AG04449 (cell line): ENCODE data around the gene GSE1.

Experiments used
- CTCF ChIA-PET: fragments of 350-600 bp; formaldehyde crosslinking; extraction: SDS; loops from one replicate; lab custom pipeline; 2021; ENCODE audit warnings: antibody characterized with exemption; lab: Yijun Ruan, JAX
- POLR2A ChIA-PET: fragments of 400-600, 350-600 bp; formaldehyde crosslinking; extraction: SDS; loops from one replicate; lab custom pipeline; 2020; ENCODE audit warnings: antibody characterized with exemption, inconsistent platforms; lab: Yijun Ruan, JAX
- DNase-seq: peaks from one replicate; pipeline ENCODE4 v3.0.0-alpha.2; 2010; ENCODE audit warnings: low read depth, low spot score
- H3K4me3 ChIP-seq: 2 replicates; pipeline ENCODE4 v1.5.1; 2011; ENCODE audit warnings: low read depth, mild to moderate bottlenecking, control low read depth, low read length
- TF ChIP-seq, protein P1 (sequence below): IDR thresholded peaks from one replicate; pipeline ENCODE4 v1.5.1; 2011; ENCODE audit warnings: mild to moderate bottlenecking, moderate library complexity, low read length, control low read depth, inconsistent platforms; ENCODE audit not compliant: insufficient read depth; ENCODE audit errors: missing control alignments

Gene GSE1

DNA sequence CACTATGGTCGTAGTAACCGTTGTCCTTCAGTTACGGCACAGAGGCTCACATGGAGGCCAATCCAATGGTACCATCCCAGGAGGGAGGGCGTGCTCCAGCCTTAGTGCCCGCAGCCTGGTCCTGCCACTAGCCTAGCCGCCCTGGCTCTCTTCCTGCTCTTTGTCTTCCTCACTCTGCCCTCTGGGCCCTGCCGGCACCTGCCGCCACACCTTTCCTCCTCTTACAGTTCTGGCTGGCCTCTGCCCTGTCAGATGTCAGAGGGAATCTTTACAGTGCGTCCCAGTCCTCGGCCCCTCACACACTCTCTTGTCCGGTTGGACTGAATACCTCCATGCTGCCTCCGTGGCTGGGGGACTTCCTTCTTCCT, 52.2 kb downstream of the GSE1 start:
- TF ChIP-seq, protein P1, sequence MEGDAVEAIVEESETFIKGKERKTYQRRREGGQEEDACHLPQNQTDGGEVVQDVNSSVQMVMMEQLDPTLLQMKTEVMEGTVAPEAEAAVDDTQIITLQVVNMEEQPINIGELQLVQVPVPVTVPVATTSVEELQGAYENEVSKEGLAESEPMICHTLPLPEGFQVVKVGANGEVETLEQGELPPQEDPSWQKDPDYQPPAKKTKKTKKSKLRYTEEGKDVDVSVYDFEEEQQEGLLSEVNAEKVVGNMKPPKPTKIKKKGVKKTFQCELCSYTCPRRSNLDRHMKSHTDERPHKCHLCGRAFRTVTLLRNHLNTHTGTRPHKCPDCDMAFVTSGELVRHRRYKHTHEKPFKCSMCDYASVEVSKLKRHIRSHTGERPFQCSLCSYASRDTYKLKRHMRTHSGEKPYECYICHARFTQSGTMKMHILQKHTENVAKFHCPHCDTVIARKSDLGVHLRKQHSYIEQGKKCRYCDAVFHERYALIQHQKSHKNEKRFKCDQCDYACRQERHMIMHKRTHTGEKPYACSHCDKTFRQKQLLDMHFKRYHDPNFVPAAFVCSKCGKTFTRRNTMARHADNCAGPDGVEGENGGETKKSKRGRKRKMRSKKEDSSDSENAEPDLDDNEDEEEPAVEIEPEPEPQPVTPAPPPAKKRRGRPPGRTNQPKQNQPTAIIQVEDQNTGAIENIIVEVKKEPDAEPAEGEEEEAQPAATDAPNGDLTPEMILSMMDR, result no peak
- CTCF ChIA-PET, result interaction anchor here (1.2 to 1.7 kb wide), 3 partner anchors 9 to 49 kb away, joined by 3 to 6 read pairs (median 6); no protein-coding TSS in a partner anchor

DNA sequence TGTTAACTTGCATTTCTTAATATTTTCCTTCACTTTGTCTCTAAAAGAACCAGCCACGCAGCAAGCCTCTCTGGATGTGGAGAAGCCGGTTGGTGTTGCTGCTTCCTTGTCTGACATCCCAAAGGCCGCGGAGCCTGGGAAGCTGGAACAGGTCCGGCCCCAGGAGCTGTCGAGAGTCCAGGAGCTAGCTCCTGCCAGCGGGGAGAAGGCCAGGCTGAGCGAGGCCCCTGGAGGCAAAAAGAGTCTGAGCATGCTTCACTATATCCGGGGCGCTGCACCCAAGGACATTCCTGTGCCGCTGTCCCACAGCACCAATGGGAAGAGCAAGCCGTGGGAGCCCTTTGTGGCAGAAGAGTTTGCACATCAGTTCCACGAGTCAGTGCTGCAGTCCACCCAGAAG, 52.8 kb downstream of the GSE1 start:
- TF ChIP-seq, protein P1, result no peak
- DNase-seq, result no peak
- CTCF ChIA-PET, result interaction anchor here (1.0 to 1.7 kb wide), 5 partner anchors 8 to 50 kb away, joined by 3 to 6 read pairs (median 5); no protein-coding TSS in a partner anchor
- no peak overlapping the region for H3K4me3 ChIP-seq
- POLR2A ChIA-PET, result no interaction called here

More for the DNA sequence above, 52.2 kb downstream of the GSE1 start:
- POLR2A ChIA-PET, result no interaction called here
- H3K4me3 ChIP-seq, result no peak overlapping the region
- no peak for DNase-seq

DNA sequence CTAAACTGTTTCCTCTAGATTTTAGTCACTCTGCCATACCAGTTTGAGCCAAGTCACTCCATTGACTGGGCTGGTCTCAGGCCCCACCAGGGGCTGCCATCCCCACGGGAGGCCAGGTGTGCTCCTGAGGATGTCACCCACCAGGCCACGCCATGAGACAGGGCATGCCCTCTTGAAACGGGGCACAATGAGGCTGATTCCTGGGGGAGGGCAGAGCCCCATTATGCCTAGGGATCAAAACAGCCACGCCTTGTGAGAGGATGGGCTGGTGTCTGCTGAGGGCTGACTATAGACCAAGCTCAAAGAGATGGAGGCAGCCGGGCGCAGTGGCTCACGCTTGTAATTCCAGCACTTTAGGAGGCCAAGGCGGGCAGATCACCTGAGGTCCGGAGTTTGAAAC, 54.1 kb downstream of the GSE1 start:
- no peak for DNase-seq
- POLR2A ChIA-PET, result no interaction called here
- TF ChIP-seq, protein P1, result no peak
- CTCF ChIA-PET, result interaction anchor here (1.7 to 2.2 kb wide), 2 partner anchors 7 to 8 kb away, joined by 6 to 19 read pairs; no protein-coding TSS in a partner anchor
- no peak overlapping the region for H3K4me3 ChIP-seq

DNA sequence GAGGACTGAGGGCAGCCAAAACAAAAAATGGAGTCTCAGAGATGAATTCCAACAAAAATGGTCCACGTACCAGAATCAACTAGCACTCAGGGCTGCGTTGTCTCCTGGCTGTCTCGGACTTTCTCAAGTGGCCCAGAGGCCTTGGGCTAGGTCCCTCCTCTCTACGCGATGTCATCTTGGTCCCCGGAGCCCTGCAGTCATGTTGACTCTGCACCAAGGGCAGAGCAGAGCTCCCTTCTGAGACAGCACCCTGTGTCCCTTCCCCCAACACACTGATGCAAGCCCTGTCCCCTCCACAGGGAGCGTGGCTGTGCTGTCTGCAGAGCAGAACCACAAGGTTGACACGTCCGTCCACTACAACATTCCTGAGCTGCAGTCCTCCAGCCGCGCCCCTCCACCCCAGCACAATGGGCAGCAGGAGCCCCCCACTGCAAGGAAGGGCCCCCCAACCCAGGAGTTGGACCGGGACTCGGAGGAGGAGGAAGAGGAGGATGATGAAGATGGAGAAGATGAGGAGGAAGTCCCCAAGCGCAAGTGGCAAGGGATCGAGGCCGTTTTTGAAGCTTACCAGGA, 54.8 kb downstream of the GSE1 start:
- CTCF ChIA-PET, result interaction anchor here (1.0 to 2.2 kb wide), 5 partner anchors 9 to 277 kb away, joined by 3 to 19 read pairs (median 3); no protein-coding TSS in a partner anchor
- no peak for DNase-seq
- TF ChIP-seq, protein P1, result no peak
- POLR2A ChIA-PET, result no interaction called here
- no peak overlapping the region for H3K4me3 ChIP-seq

DNA sequence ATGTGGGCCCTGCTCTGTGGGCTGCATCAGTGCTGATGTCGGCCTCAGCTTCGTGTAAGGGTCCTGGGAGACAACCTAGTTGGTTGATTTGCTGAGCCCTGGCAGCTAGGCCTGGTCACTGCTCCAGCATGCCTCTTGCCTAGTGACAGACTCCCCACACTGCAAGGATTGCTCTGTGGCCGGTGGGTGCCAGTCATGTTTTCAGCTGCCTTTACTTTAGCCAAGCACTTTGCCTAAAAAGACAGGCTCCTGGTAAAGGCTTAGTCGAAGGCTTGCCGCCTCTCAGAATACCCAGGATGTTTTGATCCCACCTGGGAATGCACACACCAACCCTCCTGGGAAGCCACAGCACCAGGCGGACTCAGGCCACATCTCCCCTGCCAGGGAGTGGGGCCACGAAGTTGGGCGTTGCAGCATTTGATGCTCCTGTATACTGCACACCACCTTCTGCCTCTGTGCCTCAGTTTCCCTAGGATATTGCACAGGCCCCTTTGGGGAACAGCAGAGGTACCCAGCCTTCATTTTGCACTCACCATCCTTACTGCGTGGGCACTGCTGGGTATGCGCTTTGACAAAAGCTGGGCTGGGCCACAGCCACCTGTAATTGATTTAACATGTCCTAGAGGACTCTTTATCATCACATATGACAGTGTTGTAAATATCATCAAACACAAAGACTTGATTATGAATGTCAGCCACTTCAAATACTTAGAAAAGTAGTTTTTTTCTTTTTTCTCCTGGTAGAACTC, 55.7 kb downstream of the GSE1 start:
- ChIA-PET CTCF (interaction anchor here (1.0 to 2.2 kb wide), 5 partner anchors 10 to 278 kb away, joined by 3 to 19 read pairs (median 3); no protein-coding TSS in a partner anchor), POLR2A (no interaction called here)
- no peak overlapping the region for H3K4me3 ChIP-seq
- TF ChIP-seq, protein P1, result no peak
- no peak for DNase-seq

DNA sequence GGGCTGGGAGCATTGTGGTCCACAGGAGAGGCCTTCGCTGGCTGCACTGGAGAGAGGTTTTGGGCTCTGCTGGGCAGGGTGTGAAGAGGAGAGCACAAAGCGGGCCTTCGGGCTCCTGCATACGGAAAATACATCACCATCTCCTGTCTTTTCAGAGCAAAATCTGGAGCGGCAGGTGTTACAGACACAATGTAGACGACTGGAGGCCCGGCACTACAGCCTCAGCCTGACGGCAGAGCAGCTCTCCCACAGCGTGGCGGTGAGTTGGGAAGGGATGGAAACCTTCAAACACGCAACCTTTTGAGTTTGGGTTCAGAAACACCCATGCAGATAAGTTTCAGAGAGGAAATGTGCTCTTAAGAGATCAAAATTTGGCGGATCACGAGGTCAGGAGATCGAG, 57.7 kb downstream of the GSE1 start:
- CTCF ChIA-PET, result interaction anchor here (14.6 to 17.4 kb wide), 2 partner anchors 11 to 45 kb away, joined by 145 to 220 read pairs; no protein-coding TSS in a partner anchor
- no peak overlapping the region for H3K4me3 ChIP-seq
- POLR2A ChIA-PET, result interaction anchor here (0.7 kb wide), 1 partner anchor 15 kb away, joined by 4 read pairs; no protein-coding TSS in a partner anchor
- no peak for DNase-seq
- TF ChIP-seq, protein P1, result no peak
